B cell (primary cell): Measurements from ENCODE around the gene NIPSNAP3A. TPM values are rescaled to one million over a fixed set of nuclear protein-coding genes. Genes with fewer than 3 reads are reported as not detected.

Experiments
- ATAC-seq: fragments of 200-7000 bp; cut with Tn5 transposase; one replicate; pipeline ENCODE4 v1.10.0; 2021; ENCODE audit warnings: low read depth, mild to moderate bottlenecking, moderate number of reproducible peaks, moderate library complexity
- CTCF ChIA-PET: fragments of 350-600 bp; sonication (Branson Sonifier 250); formaldehyde crosslinking; loops from one replicate; lab custom pipeline; 2021; ENCODE audit warnings: antibody characterized with exemption, inconsistent platforms; lab: Charles Lee
- POLR2A ChIA-PET: fragments of 350-600 bp; sonication (Branson Sonifier 250); formaldehyde crosslinking; loops from one replicate; lab custom pipeline; 2021; ENCODE audit warnings: antibody characterized with exemption; lab: Charles Lee
- DNase-seq: peaks from one replicate; pipeline ENCODE4 v3.0.0; 2013
- H2AFZ ChIP-seq: 2 replicates; pipeline ENCODE4 v1.6.1; 2012; ENCODE audit warnings: mild to moderate bottlenecking, low read depth, low read length; ENCODE audit not compliant: insufficient read depth, poor library complexity, severe bottlenecking
- H3K27ac ChIP-seq, 2 donors: 1 replicate in 1 of 2; 2 replicates in 1 of 2; pipeline ENCODE4 v1.5.1; 2012 to 2013; ENCODE audit warnings: low read length in 2 of 2, mild to moderate bottlenecking in 2 of 2, moderate library complexity in 1 of 2
- H3K27me3 ChIP-seq, 4 experiments: fragments of 200-600 bp in 1 of 4; sonication (generic) in 1 of 4; replicated peaks in 1 of 4; 1 replicate in 2 of 4; 2 replicates in 2 of 4; pipeline versions ENCODE4 v1.6.1 to v1.7.0; 2013 to 2016; ENCODE audit warnings: low read length in 3 of 4, mild to moderate bottlenecking in 2 of 4, mixed read lengths in 1 of 4, moderate library complexity in 1 of 4; ENCODE audit not compliant: insufficient read depth in 4 of 4, control insufficient read depth in 3 of 4; ENCODE audit errors: control extremely low read depth in 1 of 4
- H3K36me3 ChIP-seq, 2 experiments: replicated peaks in 1 of 2; 1 replicate in 1 of 2; 2 replicates in 1 of 2; pipeline versions ENCODE4 v1.6.1 to v1.7.1; 2013; ENCODE audit warnings: low read length in 1 of 2; ENCODE audit not compliant: insufficient read depth in 2 of 2, control insufficient read depth in 1 of 2; ENCODE audit errors: control extremely low read depth in 1 of 2, extremely low read depth in 1 of 2
- H3K4me1 ChIP-seq, 2 donors: fragments of 200-600 bp in 1 of 2; sonication (generic) in 1 of 2; 1 replicate in 1 of 2; 2 replicates in 1 of 2; pipeline versions ENCODE4 v1.5.1 to v1.6.1; 2013 to 2017; ENCODE audit warnings: low read length in 2 of 2; ENCODE audit not compliant: control insufficient read depth in 2 of 2, insufficient read depth in 2 of 2
- H3K4me2 ChIP-seq: replicated peaks from 2 replicates; pipeline ENCODE3; 2012; ENCODE audit warnings: mild to moderate bottlenecking, low read depth, low read length; ENCODE audit not compliant: poor library complexity, severe bottlenecking
- H3K4me3 ChIP-seq, 5 experiments: fragments of 200-600 bp in 1 of 5; sonication (generic) in 1 of 5; 1 replicate in 3 of 5; 2 replicates in 2 of 5; pipeline versions ENCODE4 v1.5.1 to v1.7.0; 2011 to 2016; ENCODE audit warnings: low read length in 4 of 5, mild to moderate bottlenecking in 4 of 5, low read depth in 2 of 5, control low read depth in 1 of 5, moderate library complexity in 1 of 5; ENCODE audit not compliant: insufficient read depth in 1 of 5; ENCODE audit errors: control extremely low read depth in 1 of 5, extremely low read depth in 1 of 5
- H3K79me2 ChIP-seq: fragments of 200-600 bp; sonication (generic); one replicate; pipeline ENCODE4 v1.6.0; 2016; ENCODE audit warnings: low read length; ENCODE audit not compliant: control insufficient read depth, insufficient read depth
- H3K9ac ChIP-seq: fragments of 200-600 bp; sonication (generic); 2 replicates; pipeline ENCODE4 v1.6.1; 2017; ENCODE audit warnings: mild to moderate bottlenecking, low read length, moderate library complexity
- H3K9me3 ChIP-seq, 3 donors: one replicate each; pipeline versions ENCODE4 v1.6.1 to v1.7.1; 2013; ENCODE audit warnings: low read length in 2 of 3; ENCODE audit not compliant: control insufficient read depth in 2 of 3, insufficient read depth in 1 of 3; ENCODE audit errors: control extremely low read depth in 1 of 3
- H4K20me1 ChIP-seq: 2 replicates; pipeline ENCODE4 v1.6.0; 2012; ENCODE audit warnings: mild to moderate bottlenecking, low read length; ENCODE audit not compliant: insufficient read depth, control insufficient read depth, poor library complexity, severe bottlenecking
- H3K27ac Mint-ChIP-seq: one replicate; pipeline ENCODE4 v1.8.0; 2021; ENCODE audit warnings: mixed read lengths
- H3K27me3 Mint-ChIP-seq: one replicate; pipeline ENCODE4 v1.8.0; 2021; ENCODE audit warnings: mixed read lengths
- H3K4me1 Mint-ChIP-seq: one replicate; pipeline ENCODE4 v1.8.0; 2021; ENCODE audit warnings: mixed read lengths
- H3K4me3 Mint-ChIP-seq: one replicate; pipeline ENCODE4 v1.8.0; 2021; ENCODE audit warnings: mixed read lengths
- H3K9me3 Mint-ChIP-seq: one replicate; pipeline ENCODE4 v1.8.0; 2022; ENCODE audit warnings: mixed read lengths; ENCODE audit not compliant: insufficient read depth
- CTCF ChIP-seq: fragments of 200-600 bp; IDR thresholded peaks from one replicate; pipeline ENCODE4 v1.8.0; 2022; ENCODE audit warnings: antibody characterized with exemption, mild to moderate bottlenecking
- EZH2 ChIP-seq: IDR thresholded peaks from 2 replicates; pipeline ENCODE4 v1.6.1; 2012; ENCODE audit warnings: borderline replicate concordance, low read depth, mild to moderate bottlenecking, moderate library complexity, low read length; ENCODE audit not compliant: insufficient read depth, poor library complexity, severe bottlenecking
- WGBS: methylation state at CpG from one replicate; pipeline ENCODE4 v1.1.5; 2013; ENCODE audit warnings: missing lambda C conversion rate; ENCODE audit not compliant: insufficient coverage; 5-methylcytosine and 5-hydroxymethylcytosine counted together
- intact Hi-C: fragments of 100-400 bp; cut with micrococcal nuclease; formaldehyde crosslinking; loops from one replicate; pipeline ENCODE4 v1.10.0; 2022
- polyA plus RNA-seq: library from polyadenylated mRNA; depleted of rRNA; stranded (reverse); fragments of >200 nt; gene quantifications from 2 replicates; pipeline ENCODE4 v1.2.3, GENCODE V29; 2012
- total RNA-seq, 2 donors: library from RNA; stranded (reverse); fragments of 120-200 nt in 1 of 2; gene quantifications; 1 replicate in 1 of 2; 2 replicates in 1 of 2; pipeline versions ENCODE4 v1.2.3 to v1.2.4, GENCODE V29; 2013 to 2022

Gene NIPSNAP3A
- total and polyA plus RNA-seq, 2 donors (not counting 1 experiment from before 2014, with no cell fraction given), result 9.4 to 23.6 TPM

- intact Hi-C loops, result no loop called here
- H3K4me3 Mint-ChIP-seq, result no peak overlapping the region
- 83% methylated on average over 1 of the region's 4 CpGs for WGBS
- Histone ChIP-seq H2AFZ (no peak overlapping the region), H4K20me1 (no peaks in the 10 kb centered on the region), H3K4me2 (no peak overlapping the region), H3K27me3 (no peaks in the 10 kb centered on the region), H3K9ac (no peak overlapping the region), H3K4me3 (no peak overlapping the region), H3K27ac (no peak overlapping the region), H3K79me2 (no peaks in the 10 kb centered on the region), H3K9me3 (no peaks in the 10 kb centered on the region), H3K4me1 (no peaks in the 10 kb centered on the region), H3K36me3 (peaks cover 0 to 3% of the 10 kb centered on the region in 2 experiments)
- ChIA-PET POLR2A (no interaction called here), CTCF (no interaction called here)
- TF ChIP-seq EZH2 (no peak), CTCF (no peak)
- no peak overlapping the region for H3K27ac Mint-ChIP-seq
- no peak for DNase-seq
- ATAC-seq, result no peak
- H3K9me3 Mint-ChIP-seq, result peaks cover 3% of the 10 kb centered on the region
- no peaks in the 10 kb centered on the region for H3K27me3 Mint-ChIP-seq
- H3K4me1 Mint-ChIP-seq, result peaks cover 4% of the 10 kb centered on the region
Measured at GRCh38 chr9:104711604-104712003, 35.9 kb upstream of the NIPSNAP3A start.

GRCh38 chr9:104725014-104725413 lies 22.5 kb upstream of the NIPSNAP3A start:
- Histone ChIP-seq H3K4me1 (no peaks in the 10 kb centered on the region), H2AFZ (no peak overlapping the region), H3K4me3 (no peak overlapping the region), H3K27ac (no peak overlapping the region), H3K79me2 (no peaks in the 10 kb centered on the region), H3K27me3 (no peaks in the 10 kb centered on the region), H3K9me3 (no peaks in the 10 kb centered on the region), H4K20me1 (no peaks in the 10 kb centered on the region), H3K4me2 (no peak overlapping the region), H3K36me3 (peaks cover 0 to 4% of the 10 kb centered on the region in 2 experiments), H3K9ac (no peak overlapping the region)
- WGBS, result 88% methylated on average over 4 of the region's 5 CpGs
- Mint-ChIP-seq H3K9me3 (no peaks in the 10 kb centered on the region), H3K4me1 (no peaks in the 10 kb centered on the region), H3K27me3 (no peaks in the 10 kb centered on the region), H3K4me3 (no peak overlapping the region), H3K27ac (no peak overlapping the region)
- POLR2A ChIA-PET, result no interaction called here
- DNase-seq (no peak), ATAC-seq (no peak)
- TF ChIP-seq EZH2, result no peak
- TF ChIP-seq CTCF, result no peak
- CTCF ChIA-PET, result no interaction called here
- intact Hi-C loops, result no loop called here
